Measurements from ENCODE around the gene BMX.

Gene BMX

GRCh38 chrX:15576019-15576418, 75.4 kb downstream of the BMX start:
- DNase-seq, result no peak

GRCh38 chrX:15579778-15580747, 79.5 kb downstream of the BMX start:
- DNase-seq, result no peak

- no peak for DNase-seq
Measured at GRCh38 chrX:15594371-15594770, 93.8 kb downstream of the BMX start.

- no peak for DNase-seq
Measured at GRCh38 chrX:15598026-15598425, 97.4 kb downstream of the BMX start.

- DNase-seq, result no peak
Measured at GRCh38 chrX:15599461-15599860, 98.9 kb downstream of the BMX start.

- DNase-seq, result no peak
Measured at GRCh38 chrX:15600049-15600448, 99.4 kb downstream of the BMX start.

DNA sequence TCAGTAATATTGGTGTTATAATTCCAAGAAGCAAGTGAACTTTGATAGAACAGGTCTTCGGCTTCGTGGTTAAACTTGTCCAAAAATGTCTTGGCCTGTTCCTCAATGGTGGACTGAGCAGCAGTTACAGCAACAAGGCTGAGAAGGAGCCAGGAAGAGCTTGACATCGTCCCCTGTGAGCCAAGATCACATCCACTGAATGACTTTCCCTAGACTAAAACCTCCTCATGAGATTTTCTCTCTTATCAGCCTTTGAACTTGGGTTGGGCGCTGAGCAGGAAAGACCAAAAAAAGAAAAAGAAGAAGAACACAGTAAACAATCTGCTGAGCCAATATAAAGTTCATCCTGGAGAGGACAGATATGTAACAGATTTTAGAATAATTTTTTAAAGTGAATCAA, 100.1 kb downstream of the BMX start, which contains the start of gene ACE2:
Gene ACE2, minus strand, starts transcription at position 216 of the 400 bp plus-strand sequence. Its CDS starts 49 bp downstream, at position 167.
- DNase-seq, result no peak

DNA sequence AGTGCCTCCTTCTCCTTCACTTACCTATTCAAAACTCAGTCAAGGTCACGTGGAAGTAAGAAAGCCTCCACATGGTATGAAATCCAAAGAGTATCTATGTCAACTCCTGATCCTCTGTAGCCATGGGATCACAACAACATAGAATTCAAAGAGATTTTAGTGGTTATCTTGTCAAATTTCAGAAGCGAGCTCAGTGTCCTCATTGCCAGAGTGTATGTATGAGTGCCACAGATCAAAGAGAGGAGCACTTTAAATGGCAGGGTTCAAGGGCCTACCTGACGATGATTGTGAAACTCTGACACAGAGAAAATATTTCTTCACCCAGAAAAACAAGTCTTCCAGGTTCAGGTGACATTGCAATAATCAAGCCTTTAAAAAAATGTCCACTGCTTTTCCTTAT, 101.3 kb downstream of the BMX start:
- DNase-seq, result no peak

DNA sequence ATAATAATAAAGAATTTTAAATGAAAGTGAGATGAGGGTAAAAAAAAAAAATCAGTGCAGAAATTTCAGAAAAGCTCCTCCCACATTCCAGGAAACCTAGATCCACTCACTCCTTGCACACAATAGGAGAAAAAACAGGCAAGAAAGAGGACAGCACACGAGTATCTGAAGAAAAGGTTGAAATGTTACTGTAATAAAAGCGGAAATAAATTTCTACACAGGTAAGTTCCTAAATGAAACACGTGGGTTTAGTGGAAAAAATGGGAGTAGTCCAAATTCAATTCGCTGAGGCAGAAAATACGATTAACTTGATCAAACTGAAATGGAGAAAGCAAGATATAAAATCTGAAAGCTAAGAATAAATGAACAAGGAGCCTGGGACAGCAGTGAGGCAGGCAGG, 102.2 kb downstream of the BMX start:
- DNase-seq, result no peak

DNA sequence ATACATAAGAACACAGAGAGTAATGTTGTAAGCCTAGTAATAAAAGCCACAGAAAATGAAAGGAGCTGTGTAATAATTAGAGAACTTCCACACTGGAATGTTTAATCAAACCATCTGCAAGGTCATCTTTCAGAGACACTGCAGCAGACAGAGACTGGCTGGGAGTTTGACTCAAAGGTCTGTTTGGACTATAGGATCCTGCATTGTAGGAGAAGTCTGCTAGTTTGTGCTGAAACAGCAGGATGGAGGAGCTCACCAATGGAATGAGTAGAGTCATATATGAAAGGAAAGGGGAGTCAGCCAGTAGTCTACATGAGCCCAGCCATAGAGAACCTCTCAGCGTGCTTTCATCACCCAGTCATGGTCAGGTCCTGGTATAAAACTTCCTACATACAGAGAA, 104.6 kb downstream of the BMX start:
- no peak for DNase-seq

Measured in activated effector memory CD4-positive, alpha-beta T cell treated with Interleukin-2 at 50 U/mL for 16 hours (primary cell).